IMR-90 (cell line): ENCODE measurements around the gene MAGI2. TPM values are rescaled to one million over a fixed set of nuclear protein-coding genes. Genes with fewer than 3 reads are reported as not detected.

Experiments used
- ATAC-seq: fragments of 200-7000 bp; cut with Tn5 transposase; 2 replicates; pipeline ENCODE4 v1.9.1; 2020; ENCODE audit warnings: low read depth, mild to moderate bottlenecking, moderate library complexity
- BruUV-seq: library from RNA; stranded (reverse); fragments of 400-500 nt; replicated peaks from 2 replicates; lab custom pipeline; 2021; lab: Mats Ljungman, UMichigan
- CTCF ChIA-PET: fragments of 300-600 bp; formaldehyde crosslinking; extraction: SDS; loops from one replicate; lab custom pipeline; 2021; ENCODE audit warnings: antibody characterized with exemption; lab: Yijun Ruan, JAX
- POLR2A ChIA-PET: fragments of 300-600 bp; sonication (Branson Sonifier 250); formaldehyde crosslinking; loops from one replicate; lab custom pipeline; 2022; ENCODE audit warnings: antibody characterized with exemption; ENCODE audit not compliant: unreplicated experiment; lab: Charles Lee
- DNase-seq: peaks from one replicate; pipeline ENCODE4 v3.0.0; 2013
- H2AFZ ChIP-seq: replicated peaks from 2 replicates; pipeline ENCODE3; 2013; ENCODE audit warnings: low read length, mild to moderate bottlenecking; ENCODE audit not compliant: poor library complexity
- H2AK5ac ChIP-seq: 2 replicates; pipeline ENCODE4 v1.6.1; 2013; ENCODE audit warnings: low read depth, low read length, inconsistent platforms
- H2AK9ac ChIP-seq: replicated peaks from 2 replicates; pipeline ENCODE3; 2013; ENCODE audit warnings: mild to moderate bottlenecking, low read depth, low read length, moderate library complexity; ENCODE audit not compliant: poor library complexity
- H2BK120ac ChIP-seq: 2 replicates; pipeline ENCODE4 v1.6.1; 2013; ENCODE audit warnings: low read depth, low read length, inconsistent platforms
- H2BK15ac ChIP-seq: 3 replicates; pipeline ENCODE4 v1.6.1; 2013; ENCODE audit warnings: low read depth, low read length, inconsistent platforms
- H2BK20ac ChIP-seq: 2 replicates; pipeline ENCODE4 v1.6.1; 2013; ENCODE audit warnings: low read depth, mild to moderate bottlenecking, inconsistent platforms, low read length, moderate library complexity
- H2BK5ac ChIP-seq: 2 replicates; pipeline ENCODE4 v1.6.1; 2013; ENCODE audit warnings: mild to moderate bottlenecking, low read depth, low read length, inconsistent platforms; ENCODE audit not compliant: poor library complexity, severe bottlenecking
- H3K14ac ChIP-seq: replicated peaks from 2 replicates; pipeline ENCODE4 v1.6.1; 2013; ENCODE audit warnings: low read depth, low read length, inconsistent platforms
- H3K18ac ChIP-seq: 2 replicates; pipeline ENCODE4 v1.6.1; 2013; ENCODE audit warnings: low read depth, low read length, control low read depth
- H3K23ac ChIP-seq: 2 replicates; pipeline ENCODE4 v1.6.1; 2013; ENCODE audit warnings: low read depth, low read length, inconsistent platforms
- H3K27ac ChIP-seq: 2 replicates; pipeline ENCODE4 v1.5.1; 2013; ENCODE audit warnings: mild to moderate bottlenecking, control low read depth, low read length; ENCODE audit not compliant: insufficient read depth
- H3K27me3 ChIP-seq: 2 replicates; pipeline ENCODE4 v1.6.1; 2013; ENCODE audit warnings: low read length; ENCODE audit not compliant: control insufficient read depth, insufficient read depth
- H3K36me3 ChIP-seq: 2 replicates; pipeline ENCODE4 v1.6.1; 2013; ENCODE audit warnings: low read length, mixed read lengths; ENCODE audit not compliant: control insufficient read depth, insufficient read depth
- H3K4ac ChIP-seq: 2 replicates; pipeline ENCODE4 v1.6.1; 2013; ENCODE audit warnings: low read depth, low read length, inconsistent platforms
- H3K4me1 ChIP-seq: 2 replicates; pipeline ENCODE4 v1.6.1; 2013; ENCODE audit warnings: low read length, mixed read lengths; ENCODE audit not compliant: control insufficient read depth, insufficient read depth
- H3K4me2 ChIP-seq: 2 replicates; pipeline ENCODE4 v1.6.1; 2013; ENCODE audit warnings: low read depth, mild to moderate bottlenecking, control low read depth, low read length, moderate library complexity
- H3K4me3 ChIP-seq: 2 replicates; pipeline ENCODE4 v1.5.1; 2013; ENCODE audit warnings: low read depth, mild to moderate bottlenecking, control low read depth, low read length, moderate library complexity; ENCODE audit not compliant: insufficient read depth
- H3K56ac ChIP-seq: 2 replicates; pipeline ENCODE4 v1.6.1; 2013; ENCODE audit warnings: low read length, inconsistent platforms; ENCODE audit not compliant: insufficient read depth; ENCODE audit errors: extremely low read depth
- H3K79me1 ChIP-seq, 2 experiments: 2 replicates each; pipeline ENCODE4 v1.6.1; 2013; ENCODE audit warnings: low read length in 2 of 2, inconsistent platforms in 1 of 2, low read depth in 1 of 2
- H3K9ac ChIP-seq: 2 replicates; pipeline ENCODE4 v1.6.1; 2013; ENCODE audit warnings: low read depth, low read length, control low read depth
- H3K9me1 ChIP-seq: 2 replicates; pipeline ENCODE4 v1.6.1; 2013; ENCODE audit warnings: low read length, inconsistent platforms; ENCODE audit not compliant: insufficient read depth
- H3K9me3 ChIP-seq: 2 replicates; pipeline ENCODE4 v1.6.1; 2013; ENCODE audit warnings: low read length; ENCODE audit not compliant: control insufficient read depth, insufficient read depth
- H4K20me1 ChIP-seq: 2 replicates; pipeline ENCODE4 v1.6.1; 2013; ENCODE audit warnings: low read length, inconsistent platforms; ENCODE audit not compliant: insufficient read depth
- H4K5ac ChIP-seq: 2 replicates; pipeline ENCODE4 v1.6.1; 2013; ENCODE audit warnings: mild to moderate bottlenecking, low read depth, low read length, control low read depth
- H4K8ac ChIP-seq, 2 experiments: 2 replicates each; pipeline ENCODE4 v1.6.1; 2013; ENCODE audit warnings: low read depth in 2 of 2, low read length in 2 of 2, control low read depth in 1 of 2, inconsistent platforms in 1 of 2
- H4K91ac ChIP-seq: 2 replicates; pipeline ENCODE4 v1.6.1; 2013; ENCODE audit warnings: low read depth, low read length, inconsistent platforms; ENCODE audit not compliant: insufficient read depth
- BHLHE40 ChIP-seq: fragments of 150-350 bp; IDR thresholded peaks from 2 replicates; pipeline ENCODE4 v1.6.1; 2016; ENCODE audit warnings: mild to moderate bottlenecking, low read depth, low read length
- CEBPB ChIP-seq: IDR thresholded peaks from 2 replicates; pipeline ENCODE4 v1.6.1; 2012; ENCODE audit warnings: low read depth, low read length, improper control_type of control experiment
- CHD1 ChIP-seq: IDR thresholded peaks from 2 replicates; pipeline ENCODE4 v1.6.1; 2012; ENCODE audit warnings: low read depth, low read length, improper control_type of control experiment
- CTCF ChIP-seq: conservative IDR thresholded peaks from 2 replicates; pipeline ENCODE4 v1.5.1; 2012; ENCODE audit warnings: mild to moderate bottlenecking, low read depth, low read length, improper control_type of control experiment
- ELK1 ChIP-seq: fragments of 150-350 bp; IDR thresholded peaks from 2 replicates; pipeline ENCODE4 v1.6.1; 2016; ENCODE audit warnings: low read depth, mild to moderate bottlenecking, low read length, moderate library complexity, borderline replicate concordance
- FOS ChIP-seq: fragments of 150-350 bp; IDR thresholded peaks from 2 replicates; pipeline ENCODE4 v1.6.1; 2016; ENCODE audit warnings: low read depth, low read length
- MAFK ChIP-seq: IDR thresholded peaks from 2 replicates; pipeline ENCODE4 v1.6.1; 2012; ENCODE audit warnings: low read depth, low read length, improper control_type of control experiment
- MAZ ChIP-seq: IDR thresholded peaks from 2 replicates; pipeline ENCODE4 v1.6.1; 2012; ENCODE audit warnings: low read depth, mild to moderate bottlenecking, low read length, improper control_type of control experiment, moderate library complexity, borderline replicate concordance
- MXI1 ChIP-seq: IDR thresholded peaks from 2 replicates; pipeline ENCODE4 v1.6.1; 2012; ENCODE audit warnings: low read depth, mild to moderate bottlenecking, low read length, moderate library complexity, borderline replicate concordance
- NFE2L2 ChIP-seq: fragments of 150-350 bp; IDR thresholded peaks from 2 replicates; pipeline ENCODE4 v1.6.1; 2016; ENCODE audit warnings: low read depth, mild to moderate bottlenecking, low read length
- POLR2A ChIP-seq: IDR thresholded peaks from 2 replicates; pipeline ENCODE4 v1.6.1; 2012; ENCODE audit warnings: mild to moderate bottlenecking, low read depth, low read length
- RAD21 ChIP-seq: IDR thresholded peaks from 2 replicates; pipeline ENCODE4 v1.6.1; 2012; ENCODE audit warnings: low read length, improper control_type of control experiment
- RCOR1 ChIP-seq: IDR thresholded peaks from 2 replicates; pipeline ENCODE4 v1.6.1; 2012; ENCODE audit warnings: mild to moderate bottlenecking, low read length, improper control_type of control experiment; ENCODE audit not compliant: insufficient replicate concordance
- RFX5 ChIP-seq: IDR thresholded peaks from 2 replicates; pipeline ENCODE4 v1.8.0; 2012; ENCODE audit warnings: low read depth, mild to moderate bottlenecking, low read length, moderate library complexity
- SMC3 ChIP-seq: fragments of 150-350 bp; IDR thresholded peaks from 2 replicates; pipeline ENCODE4 v1.6.1; 2016; ENCODE audit warnings: low read depth, mild to moderate bottlenecking, antibody characterized with exemption, low read length, moderate library complexity
- USF2 ChIP-seq: fragments of 150-350 bp; IDR thresholded peaks from 2 replicates; pipeline ENCODE4 v1.6.1; 2017; ENCODE audit warnings: mild to moderate bottlenecking, antibody characterized with exemption, low read length, low read depth
- WGBS, 2 experiments: methylation state at CpG; one replicate each; pipeline versions ENCODE4 v1.1.5 to v1.1.7; 2013; ENCODE audit warnings: missing lambda C conversion rate in 2 of 2; ENCODE audit not compliant: insufficient read length in 1 of 2; ENCODE audit errors: extremely low coverage in 2 of 2; 5-methylcytosine and 5-hydroxymethylcytosine counted together
- dilution Hi-C: fragments of 300-500 bp; cut with HindIII; formaldehyde crosslinking; loops from one replicate; pipeline ENCODE4 v1.14.3; 2018; ENCODE audit warnings: low sequenced_read_pairs; ENCODE audit not compliant: unreplicated experiment
- in situ Hi-C: fragments of 300-500 bp; cut with MboI; formaldehyde crosslinking; loops from 3 replicates; pipeline ENCODE4 v1.14.3; 2019; ENCODE audit warnings: low sequenced_read_pairs, inconsistent platforms, mixed read lengths
- intact Hi-C: fragments of 100-400 bp; cut with micrococcal nuclease; formaldehyde crosslinking; loops from 2 replicates; pipeline ENCODE4 v1.10.0; 2022
- polyA plus RNA-seq, 3 experiments: library from polyadenylated mRNA; depleted of rRNA; stranded (reverse); fragments of >200 nt; gene quantifications; 2 replicates each; pipeline ENCODE4 v1.2.3, GENCODE V29; 2012; ENCODE audit warnings: low replicate concordance in 1 of 3
- total RNA-seq: library from RNA; depleted of rRNA; stranded (reverse); fragments of >200 nt; gene quantifications from 2 replicates; pipeline ENCODE4 v1.2.3, GENCODE V29; 2012

The MAGI2 gene
- total and polyA plus RNA-seq, 2 of the 4 experiments (the other 2 are of a cell fraction): 2.5 to 17.9 TPM

- ATAC-seq (peak; percentile 44), DNase-seq (no peak)
- no peak overlapping the region for H2AK9ac ChIP-seq
- H3K36me3 ChIP-seq: no peaks in the 10 kb centered on the region
- H3K56ac ChIP-seq: no peak overlapping the region
- dilution Hi-C loops (no loop called here), intact Hi-C loops (no loop called here), in situ Hi-C loops (no loop called here)
- no peak overlapping the region for H2BK120ac ChIP-seq
- no peaks in the 10 kb centered on the region for H4K20me1 ChIP-seq
- no peak overlapping the region for H2AFZ ChIP-seq
- H3K9me1 ChIP-seq: no peaks in the 10 kb centered on the region
- BruUV-seq: no TSS peak
- H3K23ac ChIP-seq: no peak overlapping the region
- H3K9me3 ChIP-seq: no peaks in the 10 kb centered on the region
- ChIA-PET POLR2A (no interaction called here), CTCF (no interaction called here)
- no peak for TF ChIP-seq USF2
- no peak for TF ChIP-seq SMC3
- no peak for TF ChIP-seq RAD21
- no peak for TF ChIP-seq CHD1
- no peak for TF ChIP-seq ELK1
- TF ChIP-seq BHLHE40: no peak
- no peak for TF ChIP-seq RCOR1
- no peak for TF ChIP-seq CTCF
- TF ChIP-seq RFX5: no peak
- TF ChIP-seq MAZ: no peak
- TF ChIP-seq CEBPB: no peak
- no peak for TF ChIP-seq MAFK
- TF ChIP-seq NFE2L2: no peak
- no peak for TF ChIP-seq MXI1
- no peak for TF ChIP-seq FOS
- TF ChIP-seq POLR2A: no peak
- H2BK15ac ChIP-seq: no peak overlapping the region; the same call in 2 of the 3 replicates
- H4K8ac ChIP-seq: peak overlapping the region in 1 of 2 experiments; percentile 28; a peak in 1 of 4 replicates
- no peaks in the 10 kb centered on the region for H3K27me3 ChIP-seq
- no peak overlapping the region for H4K5ac ChIP-seq
- H3K18ac ChIP-seq: no peak overlapping the region
- H2AK5ac ChIP-seq: no peak overlapping the region
- no peak overlapping the region for H2BK5ac ChIP-seq
- no peak overlapping the region for H3K4me3 ChIP-seq
- no peak overlapping the region for H3K4ac ChIP-seq
- H3K14ac ChIP-seq: no peak overlapping the region
- no peak overlapping the region for H3K9ac ChIP-seq
- peaks cover 8% of the 10 kb centered on the region for H3K4me1 ChIP-seq
- no peak overlapping the region for H3K27ac ChIP-seq
- H4K91ac ChIP-seq: no peak overlapping the region
- peak overlapping the region; percentile 49; the same call in 1 of the 2 replicates for H2BK20ac ChIP-seq
- no peak overlapping the region for H3K4me2 ChIP-seq
- H3K79me1 ChIP-seq: no peaks in the 10 kb centered on the region
- WGBS, 2 experiments: no CpG with 5 or more reads among the region's 3 CpGs
Observed at GRCh38 chr7:78074713-78075112, 1378.8 kb downstream of the MAGI2 start.
